HAP-1 (cell line): ENCODE measurements around the gene LRP10.
"Not testable (repeated sequence)": the region's sequence is repeated elsewhere in the genome, so short reads cannot be mapped to it uniquely, and the experiment has no call there.

ENCODE experiments used
- DNase-seq, 2 experiments: peaks; one replicate each; pipeline ENCODE4 v3.0.0-alpha.2; 2016 to 2020; ENCODE audit warnings: low spot score in 2 of 2
- H3K27me3 ChIP-seq: fragments of 250-450 bp; sonication (Bioruptor Pico); 2 replicates; pipeline ENCODE4 v1.5.1; 2020; ENCODE audit warnings: low read depth, mild to moderate bottlenecking, moderate library complexity
- H3K36me3 ChIP-seq: fragments of 250-450 bp; sonication (Bioruptor Pico); replicated peaks from 2 replicates; pipeline ENCODE4 v1.5.1; 2020; ENCODE audit warnings: mild to moderate bottlenecking
- H3K4me1 ChIP-seq: fragments of 250-450 bp; sonication (Bioruptor Pico); 2 replicates; pipeline ENCODE4 v1.5.1; 2020; ENCODE audit warnings: mild to moderate bottlenecking
- H3K4me3 ChIP-seq: fragments of 250-450 bp; sonication (Bioruptor Pico); 2 replicates; pipeline ENCODE4 v1.5.1; 2020; ENCODE audit warnings: mild to moderate bottlenecking, moderate library complexity
- H3K9me3 ChIP-seq: fragments of 250-450 bp; sonication (Bioruptor Pico); 2 replicates; pipeline ENCODE4 v1.5.1; 2020; ENCODE audit warnings: mild to moderate bottlenecking, moderate library complexity
- in situ Hi-C: fragments of 300-500 bp; cut with MboI; formaldehyde crosslinking; loops from 3 replicates; pipeline ENCODE4 v1.14.3; 2020; ENCODE audit warnings: low sequenced_read_pairs, inconsistent platforms, mixed read lengths

The LRP10 gene

GRCh38 chr14:22848351-22849164 lies 23.0 kb upstream of the LRP10 start:
- no peaks in the 10 kb centered on the region for H3K36me3 ChIP-seq
- H3K27me3 ChIP-seq: no peaks in the 10 kb centered on the region
- H3K4me1 ChIP-seq: 0 out of 2 replicates have a peak, but pooled peaks cover 2% of the 10 kb centered on the region
- no peaks in the 10 kb centered on the region for H3K9me3 ChIP-seq
- no peak overlapping the region for H3K4me3 ChIP-seq
- in situ Hi-C loops: no loop called here
- DNase-seq: no peak

DNA sequence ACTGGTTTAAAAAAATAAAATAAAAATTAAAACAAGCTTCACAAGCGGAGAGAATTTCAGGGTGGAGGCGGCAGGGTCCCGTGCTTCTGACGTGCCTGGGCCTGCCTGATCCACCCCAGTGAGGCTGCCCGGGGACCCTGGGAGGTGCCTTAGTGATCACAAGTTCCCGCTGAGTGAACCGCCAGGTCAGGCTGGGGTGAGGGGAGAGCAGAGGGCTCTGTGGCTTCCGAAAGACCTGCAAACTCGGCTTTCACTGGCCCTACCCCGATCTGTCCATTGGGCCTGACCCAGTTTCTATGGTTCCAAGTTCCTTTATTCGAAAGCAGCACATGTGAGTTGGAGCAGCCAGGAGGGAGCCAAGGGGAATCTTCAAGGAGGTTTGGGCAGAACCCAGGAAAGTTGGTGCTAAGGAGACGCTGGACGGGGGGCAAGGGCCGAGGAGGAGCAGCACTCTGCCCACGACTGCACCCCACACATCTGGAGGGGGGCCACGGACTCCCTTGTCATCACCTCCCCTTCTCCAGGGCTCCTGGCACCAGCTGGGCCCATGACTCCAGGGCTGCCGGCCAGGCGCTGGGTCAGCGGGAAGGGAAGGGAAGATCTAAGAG lies 22.2 kb upstream of the LRP10 start:
- H3K4me3 ChIP-seq: no peak overlapping the region
- no peaks in the 10 kb centered on the region for H3K9me3 ChIP-seq
- no peaks in the 10 kb centered on the region for H3K27me3 ChIP-seq
- H3K4me1 ChIP-seq: 0 out of 2 replicates have a peak, but pooled peaks cover 2% of the 10 kb centered on the region
- in situ Hi-C loops: no loop called here
- no peaks in the 10 kb centered on the region for H3K36me3 ChIP-seq
- no peak for DNase-seq

GRCh38 chr14:22850944-22851764 lies 20.4 kb upstream of the LRP10 start:
- in situ Hi-C loops: loop anchor here (25.0 kb wide), 1 partner anchor 464 kb away; no protein-coding TSS in a partner anchor
- Histone ChIP-seq H3K27me3 (no peaks in the 10 kb centered on the region), H3K36me3 (no peaks in the 10 kb centered on the region), H3K9me3 (no peaks in the 10 kb centered on the region), H3K4me3 (no peak overlapping the region), H3K4me1 (0 out of 2 replicates have a peak, but pooled peaks cover 2% of the 10 kb centered on the region)
- no peak for DNase-seq

DNA sequence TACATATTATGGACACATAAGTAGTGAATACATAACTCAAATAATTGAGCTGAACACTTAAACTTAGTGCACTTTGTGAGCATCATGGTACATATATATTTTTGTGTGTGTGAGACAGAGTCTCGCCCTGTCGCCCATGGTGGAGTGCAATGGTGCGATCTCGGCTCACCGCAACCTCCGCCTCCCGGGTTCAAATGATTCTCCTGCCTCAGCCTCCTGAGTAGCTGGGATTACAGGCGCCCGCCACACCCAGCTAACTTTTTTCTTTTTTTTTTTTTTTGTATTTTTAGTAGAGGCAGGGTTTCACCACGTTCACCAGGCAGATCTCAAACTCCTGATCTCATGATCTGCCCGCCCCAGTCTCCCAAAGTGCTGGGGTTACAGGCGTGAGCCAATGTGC lies 19.4 kb upstream of the LRP10 start:
- DNase-seq, H3K9me3 ChIP-seq, H3K4me3 ChIP-seq, H3K27me3 ChIP-seq, H3K36me3 ChIP-seq, H3K4me1 ChIP-seq: not testable (repeated sequence)
- in situ Hi-C loops: loop anchor here (25.0 kb wide), 1 partner anchor 465 kb away; no protein-coding TSS in a partner anchor

- Histone ChIP-seq H3K27me3 (no peaks in the 10 kb centered on the region), H3K4me3 (no peak overlapping the region), H3K9me3 (no peaks in the 10 kb centered on the region), H3K36me3 (no peaks in the 10 kb centered on the region), H3K4me1 (0 out of 2 replicates have a peak, but pooled peaks cover 2% of the 10 kb centered on the region)
- DNase-seq: no peak
- in situ Hi-C loops: loop anchor here (25.0 kb wide), 1 partner anchor 465 kb away; no protein-coding TSS in a partner anchor
Measured at GRCh38 chr14:22852599-22852939, 19.0 kb upstream of the LRP10 start.

GRCh38 chr14:22852940-22853767 lies 18.4 kb upstream of the LRP10 start:
- Histone ChIP-seq H3K36me3 (no peaks in the 10 kb centered on the region), H3K27me3 (no peaks in the 10 kb centered on the region), H3K4me1 (0 out of 2 replicates have a peak, but pooled peaks cover 2% of the 10 kb centered on the region), H3K4me3 (peak overlapping the region; percentile 30), H3K9me3 (no peaks in the 10 kb centered on the region)
- in situ Hi-C loops: loop anchor here (25.0 kb wide), 1 partner anchor 466 kb away; no protein-coding TSS in a partner anchor
- peak; percentile 58 to 95 for DNase-seq

DNA sequence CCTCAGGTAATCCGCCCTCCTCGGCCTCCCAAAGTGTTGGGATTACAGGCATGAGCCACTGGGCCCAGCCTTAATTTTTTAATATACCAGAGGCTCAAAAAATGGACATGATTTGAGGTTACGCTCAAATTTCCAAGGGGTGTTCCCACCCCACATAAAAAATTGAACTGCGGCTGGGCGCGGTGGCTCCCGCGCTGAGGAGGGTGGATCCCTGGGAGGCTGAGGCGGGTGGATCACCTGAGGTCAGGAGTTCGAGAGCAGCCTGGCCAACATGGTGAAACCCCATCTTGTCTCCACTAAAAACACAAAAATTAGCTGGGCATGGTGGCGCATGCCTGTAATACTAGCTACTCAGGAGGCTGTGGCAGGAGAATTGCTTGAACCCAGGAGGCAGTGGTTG lies 17.2 kb upstream of the LRP10 start:
- not testable (repeated sequence) for H3K9me3 ChIP-seq, H3K36me3 ChIP-seq, H3K27me3 ChIP-seq, H3K4me3 ChIP-seq, DNase-seq, H3K4me1 ChIP-seq
- in situ Hi-C loops: loop anchor here (25.0 kb wide), 1 partner anchor 467 kb away; no protein-coding TSS in a partner anchor

DNA sequence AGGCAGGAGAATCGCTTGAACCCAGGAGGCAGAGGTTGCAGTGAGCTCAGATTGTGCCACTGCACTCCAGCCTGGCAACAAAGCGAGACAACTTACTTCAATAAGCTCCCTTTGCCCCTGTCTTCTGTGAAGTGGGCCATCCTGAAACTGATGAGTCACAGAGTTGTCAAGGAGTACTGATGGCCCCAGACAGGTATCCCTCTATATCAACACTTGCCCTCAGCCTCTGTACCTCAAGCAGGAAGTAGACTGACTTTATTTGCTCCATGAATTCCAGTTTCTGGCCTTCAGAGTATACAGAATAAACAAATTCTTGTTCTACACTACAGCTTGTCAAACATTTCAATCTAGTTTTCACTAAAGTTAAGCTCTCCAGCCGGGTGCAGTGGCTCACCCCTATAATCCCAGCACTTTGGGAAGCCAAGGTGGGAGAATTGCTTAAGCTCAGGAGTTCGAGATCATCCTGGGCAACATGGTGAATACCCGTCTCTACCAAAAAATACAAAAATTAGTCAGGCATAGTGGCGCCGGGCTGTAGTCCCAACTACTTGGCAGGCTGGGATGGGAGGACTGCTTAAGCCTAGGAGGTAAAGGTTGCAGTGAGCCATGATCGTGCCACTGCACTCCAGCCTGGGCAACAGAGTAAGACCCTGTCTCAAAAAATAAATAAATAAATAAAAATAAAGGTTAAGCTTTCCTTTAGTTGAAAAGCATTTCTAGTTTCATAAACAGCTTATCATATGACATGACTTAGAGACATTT lies 16.4 kb upstream of the LRP10 start:
- in situ Hi-C loops: loop anchor here (5.0 to 25.0 kb wide), 2 partner anchors 298 to 468 kb away; no protein-coding TSS in a partner anchor
- no peaks in the 10 kb centered on the region for H3K27me3 ChIP-seq
- H3K9me3 ChIP-seq: no peaks in the 10 kb centered on the region
- H3K4me1 ChIP-seq: 0 out of 2 replicates have a peak, but pooled peaks cover 2% of the 10 kb centered on the region
- DNase-seq: no peak
- no peak overlapping the region for H3K4me3 ChIP-seq
- H3K36me3 ChIP-seq: no peaks in the 10 kb centered on the region

DNA sequence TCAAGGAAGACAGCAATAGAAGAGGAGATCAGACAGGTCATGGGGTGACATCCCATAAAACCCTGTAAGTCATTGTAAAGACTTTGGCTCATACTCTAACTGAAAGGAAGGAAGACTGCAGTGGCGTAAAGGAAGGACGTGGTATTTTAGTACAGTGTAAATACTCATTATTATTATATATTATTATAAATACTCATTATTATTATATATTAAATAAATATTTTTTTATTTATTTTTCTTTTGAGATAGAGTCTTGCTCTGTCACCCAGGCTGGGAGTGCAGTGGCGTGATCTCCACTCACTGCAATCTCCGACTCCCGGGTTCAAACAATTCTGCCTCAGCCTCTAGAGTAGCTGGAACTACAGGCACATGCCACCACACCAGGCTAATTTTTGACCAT lies 15.1 kb upstream of the LRP10 start:
- Histone ChIP-seq H3K27me3 (no peaks in the 10 kb centered on the region), H3K9me3 (no peaks in the 10 kb centered on the region), H3K4me3 (no peak overlapping the region), H3K4me1 (0 out of 2 replicates have a peak, but pooled peaks cover 2% of the 10 kb centered on the region), H3K36me3 (no peaks in the 10 kb centered on the region)
- in situ Hi-C loops: loop anchor here (5.0 to 25.0 kb wide), 2 partner anchors 299 to 469 kb away; no protein-coding TSS in a partner anchor
- no peak for DNase-seq

GRCh38 chr14:22860377-22860776 lies 11.2 kb upstream of the LRP10 start:
- not testable (repeated sequence) for H3K4me3 ChIP-seq, DNase-seq, H3K27me3 ChIP-seq, H3K9me3 ChIP-seq, H3K36me3 ChIP-seq, H3K4me1 ChIP-seq
- in situ Hi-C loops: loop anchor here (25.0 kb wide), 1 partner anchor 473 kb away; no protein-coding TSS in a partner anchor

GRCh38 chr14:22861651-22862050 lies 9.9 kb upstream of the LRP10 start:
- DNase-seq: no peak
- Histone ChIP-seq H3K4me1 (no peaks in the 10 kb centered on the region), H3K4me3 (no peak overlapping the region), H3K9me3 (no peaks in the 10 kb centered on the region), H3K27me3 (no peaks in the 10 kb centered on the region; the same call in 1 of the 2 replicates), H3K36me3 (no peaks in the 10 kb centered on the region)
- in situ Hi-C loops: loop anchor here (25.0 kb wide), 1 partner anchor 474 kb away; no protein-coding TSS in a partner anchor

GRCh38 chr14:22864979-22865378 lies 6.6 kb upstream of the LRP10 start:
- Histone ChIP-seq H3K4me1 (no peaks in the 10 kb centered on the region), H3K36me3 (no peaks in the 10 kb centered on the region), H3K27me3 (no peaks in the 10 kb centered on the region; the same call in 1 of the 2 replicates), H3K9me3 (no peaks in the 10 kb centered on the region), H3K4me3 (no peak overlapping the region)
- no peak for DNase-seq
- in situ Hi-C loops: loop anchor here (25.0 kb wide), 1 partner anchor 478 kb away; no protein-coding TSS in a partner anchor
